ENCODE measurements around the gene HAPLN3.

The HAPLN3 gene

DNA sequence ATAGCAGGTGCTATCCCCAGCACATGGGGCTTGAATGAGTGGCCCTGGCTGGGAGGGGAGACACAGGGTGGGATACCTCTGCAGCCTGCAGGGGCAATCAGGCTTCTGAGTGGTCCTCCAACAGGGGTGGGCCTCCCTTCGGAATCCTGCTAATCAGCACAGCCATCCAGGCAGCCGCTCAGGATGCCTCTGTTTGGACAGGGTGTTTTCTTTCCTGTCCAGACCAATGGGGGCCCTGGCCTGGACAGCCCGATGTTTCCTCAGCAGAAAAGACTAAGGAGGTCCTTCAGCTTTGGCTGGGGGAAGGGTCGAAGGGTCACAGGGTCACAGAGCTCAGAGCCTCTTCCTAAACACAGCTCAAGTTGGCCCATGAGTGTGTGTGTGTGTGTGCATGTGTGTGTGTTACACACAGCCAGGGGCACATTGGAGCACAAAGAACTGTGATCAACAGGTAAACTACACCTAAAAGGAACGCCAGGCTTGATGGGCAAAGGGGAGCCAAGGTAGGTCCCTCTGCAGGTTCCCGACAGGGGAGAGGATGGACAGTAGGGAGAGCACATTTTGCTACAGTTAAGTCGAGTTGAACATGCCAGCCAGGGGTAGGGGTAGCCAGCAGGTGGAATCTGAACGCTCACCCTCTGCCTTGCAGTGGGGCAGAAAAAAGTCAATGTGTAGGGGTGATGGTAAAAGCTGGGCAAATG lies 1.1 kb upstream of the HAPLN3 start:
- no peak for DNase-seq (ENCODE audit: insufficient read length, low spot score)
- no peak for FAIRE-seq
- TF ChIP-seq TAF1 (IDR thresholded peaks at IDR 0.05; ENCODE audit: low read depth, low read length) (no peak), POLR2AphosphoS5 (IDR thresholded peaks at IDR 0.05; ENCODE audit: low read depth, low read length) (no peak), POU2F2 (IDR thresholded peaks at IDR 0.05; ENCODE audit: low read depth, low read length) (no peak), SPI1 (IDR thresholded peaks at IDR 0.05; ENCODE audit: low read depth, low read length) (no peak), POLR2A (IDR thresholded peaks at IDR 0.05; ENCODE audit: low read depth, low read length) (no peak)

GRCh38 chr15:88894348-88894818 lies 961 bp downstream of the HAPLN3 start:
- peak; percentile 74 for FAIRE-seq

GRCh38 chr15:88891540-88892254 lies 3.6 kb downstream of the HAPLN3 start:
- FAIRE-seq: no peak
- no peak for DNase-seq (ENCODE audit: insufficient read length, low spot score)
- no peak for TF ChIP-seq TAF1 (IDR thresholded peaks at IDR 0.05; ENCODE audit: low read depth, low read length)

More at GRCh38 chr15:88894348-88894818, 961 bp downstream of the HAPLN3 start:
- TF ChIP-seq POLR2AphosphoS5 (IDR thresholded peaks at IDR 0.05; ENCODE audit: low read depth, low read length) (no peak), SPI1 (IDR thresholded peaks at IDR 0.05; ENCODE audit: low read depth, low read length) (no peak), POU2F2 (IDR thresholded peaks at IDR 0.05; ENCODE audit: low read depth, low read length) (no peak), PAX5 (IDR thresholded peaks at IDR 0.05; ENCODE audit: insufficient read depth, low read length, severe bottlenecking) (no peak), POLR2A (IDR thresholded peaks at IDR 0.05; ENCODE audit: low read depth, low read length) (no peak), TAF1 (IDR thresholded peaks at IDR 0.05; ENCODE audit: low read depth, low read length) (no peak)
- DNase-seq (ENCODE audit: insufficient read length, low spot score): peak; percentile 70

DNA sequence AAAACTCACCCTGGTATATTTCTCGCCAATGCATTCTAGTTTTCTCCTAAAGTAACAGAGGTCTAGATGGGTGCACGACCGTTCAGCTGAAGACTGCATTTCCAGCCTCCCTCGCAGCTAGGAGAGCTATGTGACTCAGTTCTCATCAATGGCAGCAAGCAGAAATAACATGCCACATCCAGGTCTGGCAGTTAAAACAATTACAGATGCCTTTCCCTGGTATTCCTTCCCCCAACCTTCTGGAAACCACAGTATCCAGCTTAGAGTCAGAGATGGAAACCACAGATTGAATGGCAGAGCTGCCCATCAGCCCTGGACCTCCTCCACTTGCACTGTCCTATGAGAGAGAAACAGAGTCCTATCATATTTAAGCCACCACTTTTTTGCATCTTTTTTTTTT lies 4.8 kb downstream of the HAPLN3 start:
- TF ChIP-seq POLR2A (IDR thresholded peaks at IDR 0.05; ENCODE audit: low read depth, low read length) (no peak), POLR2AphosphoS5 (IDR thresholded peaks at IDR 0.05; ENCODE audit: low read depth, low read length) (no peak), SPI1 (IDR thresholded peaks at IDR 0.05; ENCODE audit: low read depth, low read length) (no peak), PAX5 (IDR thresholded peaks at IDR 0.05; ENCODE audit: insufficient read depth, low read length, severe bottlenecking) (no peak), TAF1 (IDR thresholded peaks at IDR 0.05; ENCODE audit: low read depth, low read length) (no peak), POU2F2 (IDR thresholded peaks at IDR 0.05; ENCODE audit: low read depth, low read length) (no peak)
- DNase-seq (ENCODE audit: insufficient read length, low spot score) (no peak), FAIRE-seq (no peak)

DNA sequence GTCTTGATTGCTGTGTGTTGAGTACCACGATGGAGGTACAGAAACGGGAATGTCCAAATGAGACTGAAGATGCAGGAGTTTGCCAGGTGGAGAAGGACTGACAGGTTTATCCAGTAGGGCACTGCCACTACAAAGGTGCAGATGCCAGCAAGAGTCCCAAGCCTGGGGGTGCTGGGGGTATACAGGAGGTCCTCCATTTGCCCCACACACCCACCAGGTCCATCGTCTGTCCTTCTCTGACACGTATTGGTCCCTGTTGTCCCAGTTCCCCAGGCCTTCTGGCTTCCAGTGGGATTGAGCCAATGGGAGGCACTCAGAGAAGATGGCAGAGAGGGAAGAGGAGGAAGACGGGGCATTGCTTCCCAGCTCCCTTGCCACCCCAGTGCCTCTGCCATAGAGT lies 6.6 kb downstream of the HAPLN3 start:
- no peak for TF ChIP-seq PAX5 (IDR thresholded peaks at IDR 0.05; ENCODE audit: insufficient read depth, low read length, severe bottlenecking)
- no peak for TF ChIP-seq POU2F2 (IDR thresholded peaks at IDR 0.05; ENCODE audit: low read depth, low read length)
- TF ChIP-seq POLR2A (IDR thresholded peaks at IDR 0.05; ENCODE audit: low read depth, low read length): no peak
- TF ChIP-seq TAF1 (IDR thresholded peaks at IDR 0.05; ENCODE audit: low read depth, low read length): no peak
- TF ChIP-seq POLR2AphosphoS5 (IDR thresholded peaks at IDR 0.05; ENCODE audit: low read depth, low read length): no peak
- no peak for TF ChIP-seq SPI1 (IDR thresholded peaks at IDR 0.05; ENCODE audit: low read depth, low read length)
- no peak for FAIRE-seq
- DNase-seq (ENCODE audit: insufficient read length, low spot score): no peak

DNA sequence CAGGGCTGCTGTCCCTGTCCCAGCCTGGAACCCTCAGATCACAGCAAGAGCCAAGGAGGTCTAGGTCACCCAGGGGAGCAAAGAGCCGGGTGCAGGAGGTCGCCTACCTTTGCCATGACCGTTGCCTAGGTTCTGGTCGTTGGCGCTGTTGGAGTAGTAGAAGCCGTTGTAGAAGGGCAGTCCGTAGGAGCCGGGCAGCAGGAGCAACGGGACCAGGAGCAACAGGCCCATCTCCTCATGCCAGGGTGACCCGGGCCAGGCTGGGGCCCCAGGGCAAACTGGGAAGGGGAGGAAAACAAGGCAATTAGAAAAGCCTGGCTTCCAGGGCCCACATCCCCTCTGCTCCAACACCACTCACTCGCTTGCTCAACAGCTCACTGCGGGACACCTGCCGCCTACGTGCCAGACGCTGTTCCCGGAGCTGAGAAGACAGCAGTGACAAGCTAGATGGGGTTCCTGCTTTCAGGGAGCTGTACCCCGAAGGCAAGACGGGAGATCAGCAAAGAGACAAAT lies 8.2 kb downstream of the HAPLN3 start:
- FAIRE-seq (no peak), DNase-seq (ENCODE audit: insufficient read length, low spot score) (no peak)
- TF ChIP-seq PAX5 (IDR thresholded peaks at IDR 0.05; ENCODE audit: insufficient read depth, low read length, severe bottlenecking) (no peak), POU2F2 (IDR thresholded peaks at IDR 0.05; ENCODE audit: low read depth, low read length) (no peak), TAF1 (IDR thresholded peaks at IDR 0.05; ENCODE audit: low read depth, low read length) (no peak), SPI1 (IDR thresholded peaks at IDR 0.05; ENCODE audit: low read depth, low read length) (no peak), POLR2AphosphoS5 (IDR thresholded peaks at IDR 0.05; ENCODE audit: low read depth, low read length) (no peak), POLR2A (IDR thresholded peaks at IDR 0.05; ENCODE audit: low read depth, low read length) (no peak)

GRCh38 chr15:88882785-88883184 lies 12.6 kb downstream of the HAPLN3 start:
- DNase-seq (ENCODE audit: insufficient read length, low spot score) (no peak), FAIRE-seq (no peak)
- TF ChIP-seq TAF1 (IDR thresholded peaks at IDR 0.05; ENCODE audit: low read depth, low read length): no peak
- no peak for TF ChIP-seq POLR2A (IDR thresholded peaks at IDR 0.05; ENCODE audit: low read depth, low read length)
- no peak for TF ChIP-seq PAX5 (IDR thresholded peaks at IDR 0.05; ENCODE audit: insufficient read depth, low read length, severe bottlenecking)
- no peak for TF ChIP-seq SPI1 (IDR thresholded peaks at IDR 0.05; ENCODE audit: low read depth, low read length)
- no peak for TF ChIP-seq POLR2AphosphoS5 (IDR thresholded peaks at IDR 0.05; ENCODE audit: low read depth, low read length)
- no peak for TF ChIP-seq POU2F2 (IDR thresholded peaks at IDR 0.05; ENCODE audit: low read depth, low read length)

DNA sequence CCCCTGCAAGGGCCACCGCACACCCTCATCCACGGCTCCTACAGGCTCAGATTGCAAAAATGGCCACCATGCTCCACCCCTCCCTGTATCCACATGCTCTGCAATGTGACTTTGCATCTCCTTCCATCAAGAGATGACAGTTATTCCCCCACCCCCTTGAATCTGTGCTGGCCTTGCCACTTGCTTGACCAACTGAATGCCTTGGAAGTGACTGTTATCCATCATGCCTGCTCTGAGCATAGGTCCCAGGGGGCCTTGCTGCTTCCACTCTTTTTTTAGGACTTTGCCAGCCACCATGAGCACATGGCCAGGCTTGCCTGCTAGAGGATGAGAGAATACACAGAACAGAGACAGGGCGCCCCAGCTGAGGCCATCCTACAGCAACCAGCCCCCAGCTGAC lies 13.6 kb downstream of the HAPLN3 start:
- no peak for TF ChIP-seq PAX5 (IDR thresholded peaks at IDR 0.05; ENCODE audit: insufficient read depth, low read length, severe bottlenecking)
- TF ChIP-seq POLR2AphosphoS5 (IDR thresholded peaks at IDR 0.05; ENCODE audit: low read depth, low read length): no peak
- no peak for TF ChIP-seq TAF1 (IDR thresholded peaks at IDR 0.05; ENCODE audit: low read depth, low read length)
- no peak for TF ChIP-seq POU2F2 (IDR thresholded peaks at IDR 0.05; ENCODE audit: low read depth, low read length)
- FAIRE-seq (no peak), DNase-seq (ENCODE audit: insufficient read length, low spot score) (no peak)

DNA sequence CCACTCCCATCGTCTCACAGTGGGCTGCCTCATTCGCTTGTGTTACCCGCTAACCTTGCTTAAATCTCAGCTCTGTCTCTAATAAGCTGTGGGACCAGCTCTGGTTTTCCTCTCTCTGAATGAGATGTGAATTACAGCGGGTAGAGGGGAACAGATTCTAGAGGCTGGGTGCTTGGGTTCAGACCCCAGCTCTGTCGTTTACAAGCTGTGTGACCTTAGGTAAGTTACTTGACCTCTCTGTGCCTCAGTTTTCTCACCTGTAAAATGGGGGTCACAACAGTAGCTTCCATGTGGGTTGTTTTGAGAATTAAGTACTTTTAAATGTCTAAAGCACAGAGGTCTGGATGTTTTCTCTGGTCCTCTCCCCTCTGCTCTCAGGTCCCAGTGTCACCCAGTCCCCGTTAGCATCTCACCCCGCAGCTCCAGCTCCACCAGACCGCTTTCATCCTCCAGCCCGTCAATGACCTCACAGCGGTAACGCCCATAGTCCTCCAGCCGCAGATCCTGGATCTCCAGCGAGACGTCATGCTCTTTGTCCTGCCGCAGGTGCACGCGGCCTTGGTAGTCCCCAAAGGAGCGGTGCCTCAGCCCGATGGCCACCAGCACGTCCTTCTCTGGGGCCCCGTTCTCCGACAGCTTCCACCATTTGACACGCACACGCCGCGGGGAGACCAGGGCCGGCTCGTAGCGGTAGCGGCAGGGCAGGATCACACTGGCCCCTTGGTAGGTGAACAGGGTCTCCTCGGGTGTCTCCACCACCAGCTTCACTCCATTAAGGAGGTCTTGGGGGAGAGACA lies 14.2 kb downstream of the HAPLN3 start:
- no peak for TF ChIP-seq TAF1 (IDR thresholded peaks at IDR 0.05; ENCODE audit: low read depth, low read length)
- DNase-seq (ENCODE audit: insufficient read length, low spot score) (no peak), FAIRE-seq (no peak)
